A673 (cell line): ENCODE data around the gene MLEC. TPM values are rescaled to one million over a fixed set of nuclear protein-coding genes. Genes with fewer than 3 reads are reported as not detected.

Experiments
- BruUV-seq: library from RNA; stranded (reverse); fragments of 400-500 nt; replicated peaks from 2 replicates; lab custom pipeline; 2021; lab: Mats Ljungman, UMichigan
- CTCF ChIA-PET: fragments of 300-600 bp; sonication (Branson Sonifier 250); formaldehyde crosslinking; loops from one replicate; lab custom pipeline; 2022; ENCODE audit warnings: antibody characterized with exemption; lab: Charles Lee
- POLR2A ChIA-PET: fragments of 300-600 bp; sonication (Branson Sonifier 250); formaldehyde crosslinking; loops from one replicate; lab custom pipeline; 2022; ENCODE audit warnings: antibody characterized with exemption; ENCODE audit not compliant: low non-redundant PET; lab: Charles Lee
- DNase-seq: peaks from one replicate; pipeline ENCODE4 v3.0.0-alpha.2; 2015; ENCODE audit warnings: low spot score
- H3K27ac ChIP-seq: fragments of 200-600 bp; sonication (generic); 2 replicates; pipeline ENCODE4 v1.5.1; 2016; ENCODE audit warnings: mixed run types, low read depth, mild to moderate bottlenecking, mixed read lengths, antibody characterized with exemption, low read length; ENCODE audit not compliant: poor library complexity, severe bottlenecking
- H3K27me3 ChIP-seq: fragments of 200-600 bp; sonication (generic); replicated peaks from 2 replicates; pipeline ENCODE4 v1.6.1; 2017; ENCODE audit warnings: mixed run types, low read depth, mild to moderate bottlenecking, mixed read lengths, antibody characterized with exemption, low read length; ENCODE audit not compliant: insufficient read depth, poor library complexity
- H3K36me3 ChIP-seq: fragments of 200-600 bp; sonication (generic); 2 replicates; pipeline ENCODE4 v1.6.1; 2016; ENCODE audit warnings: mixed run types, mild to moderate bottlenecking, mixed read lengths, antibody characterized with exemption, low read length; ENCODE audit not compliant: insufficient read depth, poor library complexity, severe bottlenecking
- H3K4me1 ChIP-seq: fragments of 200-600 bp; sonication (generic); 2 replicates; pipeline ENCODE4 v1.6.1; 2017; ENCODE audit warnings: mixed run types, mild to moderate bottlenecking, mixed read lengths, antibody characterized with exemption, low read length; ENCODE audit not compliant: insufficient read depth, poor library complexity, severe bottlenecking
- H3K4me3 ChIP-seq: fragments of 200-600 bp; sonication (generic); 2 replicates; pipeline ENCODE4 v1.5.1; 2016; ENCODE audit warnings: low read depth, mixed run types, mild to moderate bottlenecking, mixed read lengths, low read length; ENCODE audit not compliant: poor library complexity, severe bottlenecking
- H3K9me3 ChIP-seq: fragments of 200-600 bp; sonication (generic); 2 replicates; pipeline ENCODE4 v1.6.1; 2016; ENCODE audit warnings: mixed run types, low read depth, mild to moderate bottlenecking, mixed read lengths, antibody characterized with exemption, low read length; ENCODE audit not compliant: poor library complexity, severe bottlenecking
- CTCF ChIP-seq: fragments of 300-800, 200-600 bp; sonication (generic); conservative IDR thresholded peaks from 2 replicates; pipeline ENCODE4 v1.5.1; 2017; ENCODE audit warnings: low read depth, mild to moderate bottlenecking, antibody characterized with exemption, low read length, moderate library complexity, mixed read lengths
- EZH2 ChIP-seq: fragments of 200-600 bp; sonication (generic); IDR thresholded peaks from 2 replicates; pipeline ENCODE4 v1.6.1; 2017; ENCODE audit warnings: borderline replicate concordance, low read depth, mild to moderate bottlenecking, mixed read lengths, antibody characterized with exemption, low read length; ENCODE audit not compliant: poor library complexity, severe bottlenecking
- intact Hi-C: fragments of 100-400 bp; cut with micrococcal nuclease; formaldehyde crosslinking; loops from one replicate; pipeline ENCODE4 v1.10.0; 2022; ENCODE audit not compliant: unreplicated experiment
- total RNA-seq: library from RNA; stranded (reverse); gene quantifications from 2 replicates; pipeline ENCODE4 v1.2.3, GENCODE V29; 2021

Gene MLEC
- total RNA-seq, 1 experiment from 2014 or later, result 176 TPM

GRCh38 chr12:120640861-120641833, 45.8 kb upstream of the MLEC start:
- no peak for TF ChIP-seq EZH2
- TF ChIP-seq CTCF, result no peak
- no TSS peak for BruUV-seq
- peak; percentile 41 for DNase-seq
- intact Hi-C loops, result no loop called here
- ChIA-PET POLR2A (no interaction called here), CTCF (interaction anchor here (1.0 to 1.2 kb wide), 2 partner anchors 8 to 46 kb away, joined by 6 to 7 read pairs; partner anchors contain the start of gene MLEC)
- Histone ChIP-seq H3K4me3 (peak overlapping the region; percentile 43), H3K9me3 (no peaks in the 10 kb centered on the region), H3K36me3 (no peaks in the 10 kb centered on the region), H3K4me1 (peaks cover 7% of the 10 kb centered on the region), H3K27me3 (peaks cover 33% of the 10 kb centered on the region), H3K27ac (no peak overlapping the region)

GRCh38 chr12:120642121-120642520, 44.8 kb upstream of the MLEC start:
- no TSS peak for BruUV-seq

DNA sequence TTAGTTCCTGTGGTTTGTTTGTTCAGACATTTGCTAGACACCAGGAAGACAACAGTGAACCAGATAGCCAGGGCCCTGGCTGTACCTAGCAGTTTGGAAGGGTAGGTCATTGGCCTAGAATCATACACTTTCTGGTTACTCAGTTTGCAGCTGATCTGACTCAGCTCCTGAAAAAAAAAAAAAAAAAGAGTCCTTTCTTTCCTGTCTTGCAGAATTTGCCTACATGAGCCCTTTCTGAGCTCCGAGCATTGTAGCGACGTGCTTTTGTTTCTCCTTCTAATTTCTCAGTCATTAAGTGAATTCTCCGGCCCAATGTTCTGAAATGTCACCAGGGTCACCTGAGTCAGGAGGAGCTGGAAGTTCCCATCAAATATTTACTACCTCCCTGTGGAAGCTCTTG, 44.1 kb upstream of the MLEC start:
- ChIA-PET CTCF (no interaction called here), POLR2A (interaction anchor here (0.6 kb wide), 1 partner anchor 293 kb away, joined by 3 read pairs; no protein-coding TSS in a partner anchor)
- intact Hi-C loops, result no loop called here
- no peaks in the 10 kb centered on the region for H3K36me3 ChIP-seq
- H3K4me1 ChIP-seq, result peaks cover 7% of the 10 kb centered on the region
- no peak overlapping the region for H3K4me3 ChIP-seq
- H3K27me3 ChIP-seq, result peaks cover 33% of the 10 kb centered on the region
- no peak for TF ChIP-seq EZH2
- TF ChIP-seq CTCF, result no peak
- DNase-seq, result no peak
- H3K27ac ChIP-seq, result no peak overlapping the region
- no peaks in the 10 kb centered on the region for H3K9me3 ChIP-seq
- BruUV-seq, result no TSS peak

More at GRCh38 chr12:120642121-120642520, 44.8 kb upstream of the MLEC start:
- intact Hi-C loops, result no loop called here
- DNase-seq, result no peak
- Histone ChIP-seq H3K4me3 (no peak overlapping the region), H3K4me1 (peaks cover 7% of the 10 kb centered on the region), H3K27ac (no peak overlapping the region), H3K9me3 (no peaks in the 10 kb centered on the region), H3K36me3 (no peaks in the 10 kb centered on the region), H3K27me3 (peaks cover 33% of the 10 kb centered on the region)
- CTCF ChIA-PET, result no interaction called here
- POLR2A ChIA-PET, result no interaction called here
- TF ChIP-seq CTCF, result no peak
- TF ChIP-seq EZH2, result no peak
